Lower leg skin (tissue), 4 donors: ENCODE measurements around the gene PCSK6. TPM values are rescaled to one million over a fixed set of nuclear protein-coding genes. Genes with fewer than 3 reads are reported as not detected.

Experiments
- DNase-seq, 2 donors: peaks; one replicate each; pipeline ENCODE4 v3.0.0-alpha.2; 2019; ENCODE audit warnings: low spot score in 2 of 2
- H3K4me3 ChIP-seq: fragments of 200-600 bp; sonication (generic); 2 replicates; pipeline ENCODE4 v1.5.1; 2017; ENCODE audit warnings: mild to moderate bottlenecking, low read depth; ENCODE audit not compliant: poor library complexity, severe bottlenecking
- POLR2A ChIP-seq, 2 donors: fragments of 450-650 bp; IDR thresholded peaks; one replicate each; pipeline ENCODE4 v1.6.1; 2016 to 2017; ENCODE audit warnings: antibody characterized with exemption in 2 of 2, mild to moderate bottlenecking in 1 of 2, moderate library complexity in 1 of 2
- WGBS, 2 donors: methylation state at CpG; one replicate each; pipeline ENCODE4 v1.1.5; 2018; 5-methylcytosine and 5-hydroxymethylcytosine counted together
- intact Hi-C: fragments of 100-400 bp; cut with DNase I; formaldehyde crosslinking; loops from one replicate; pipeline ENCODE4 v1.15.0; 2023; ENCODE audit warnings: low total_unique reads
- total RNA-seq, 4 donors: library from RNA; depleted of rRNA; stranded (reverse); fragments of >200 nt; gene quantifications; one replicate each; pipeline ENCODE4 v1.1.0, GENCODE V29; 2016
- TF ChIP-seq, protein P1 (sequence below), 3 donors: fragments of 450-650 bp; IDR thresholded peaks; one replicate each; pipeline ENCODE4 v1.5.1; 2016; ENCODE audit warnings: antibody characterized with exemption in 3 of 3, mild to moderate bottlenecking in 3 of 3, moderate library complexity in 2 of 3

The PCSK6 gene
- total RNA-seq, 4 donors from 2014 or later = 20.1 to 45.4 (median 30.4) TPM

DNA sequence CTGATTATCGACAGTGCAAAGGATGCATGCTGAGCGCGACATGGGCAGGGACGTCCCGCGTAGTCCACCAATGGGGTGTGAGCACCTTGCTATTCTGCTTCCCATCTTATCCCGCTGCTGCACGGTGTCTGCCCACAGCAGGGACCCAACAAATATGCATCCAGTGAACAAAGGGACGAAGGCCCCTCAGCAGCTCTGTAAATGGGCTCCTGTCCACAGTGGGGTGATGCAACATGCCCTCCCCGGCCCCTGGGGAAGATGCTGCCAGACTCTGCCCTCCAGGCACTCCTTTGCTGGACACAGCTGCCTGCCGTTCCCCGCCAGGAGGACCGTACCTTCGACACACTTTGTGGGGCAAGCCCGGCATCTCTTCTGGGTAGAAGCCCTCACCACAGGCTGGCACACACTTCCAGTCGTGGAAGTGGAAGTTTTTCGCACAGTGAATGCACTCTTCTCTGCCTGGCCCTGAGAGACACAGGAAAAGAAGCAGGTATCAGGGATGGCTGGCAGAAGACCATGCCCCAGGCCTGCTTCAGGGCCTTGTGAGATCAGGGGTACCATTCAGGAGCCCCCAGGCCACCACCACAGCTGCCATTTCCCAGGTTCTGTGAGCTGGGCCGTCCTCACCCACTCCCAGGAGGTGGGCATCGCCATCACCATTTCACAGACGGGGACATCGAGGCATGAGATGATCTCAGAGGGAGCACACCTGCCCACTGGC is 176.3 kb downstream of the PCSK6 start:
- H3K4me3 ChIP-seq = no peak overlapping the region
- WGBS, 2 donors = 90 to 91% methylated on average over 21 of the region's 21 CpGs
- TF ChIP-seq, protein P1, sequence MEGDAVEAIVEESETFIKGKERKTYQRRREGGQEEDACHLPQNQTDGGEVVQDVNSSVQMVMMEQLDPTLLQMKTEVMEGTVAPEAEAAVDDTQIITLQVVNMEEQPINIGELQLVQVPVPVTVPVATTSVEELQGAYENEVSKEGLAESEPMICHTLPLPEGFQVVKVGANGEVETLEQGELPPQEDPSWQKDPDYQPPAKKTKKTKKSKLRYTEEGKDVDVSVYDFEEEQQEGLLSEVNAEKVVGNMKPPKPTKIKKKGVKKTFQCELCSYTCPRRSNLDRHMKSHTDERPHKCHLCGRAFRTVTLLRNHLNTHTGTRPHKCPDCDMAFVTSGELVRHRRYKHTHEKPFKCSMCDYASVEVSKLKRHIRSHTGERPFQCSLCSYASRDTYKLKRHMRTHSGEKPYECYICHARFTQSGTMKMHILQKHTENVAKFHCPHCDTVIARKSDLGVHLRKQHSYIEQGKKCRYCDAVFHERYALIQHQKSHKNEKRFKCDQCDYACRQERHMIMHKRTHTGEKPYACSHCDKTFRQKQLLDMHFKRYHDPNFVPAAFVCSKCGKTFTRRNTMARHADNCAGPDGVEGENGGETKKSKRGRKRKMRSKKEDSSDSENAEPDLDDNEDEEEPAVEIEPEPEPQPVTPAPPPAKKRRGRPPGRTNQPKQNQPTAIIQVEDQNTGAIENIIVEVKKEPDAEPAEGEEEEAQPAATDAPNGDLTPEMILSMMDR (IDR thresholded peaks at IDR 0.05) = no peak
- no peak for TF ChIP-seq POLR2A (IDR thresholded peaks at IDR 0.05)
- DNase-seq = peak in 1 of 2 donors; percentile 72
- intact Hi-C loops = no loop called here

DNA sequence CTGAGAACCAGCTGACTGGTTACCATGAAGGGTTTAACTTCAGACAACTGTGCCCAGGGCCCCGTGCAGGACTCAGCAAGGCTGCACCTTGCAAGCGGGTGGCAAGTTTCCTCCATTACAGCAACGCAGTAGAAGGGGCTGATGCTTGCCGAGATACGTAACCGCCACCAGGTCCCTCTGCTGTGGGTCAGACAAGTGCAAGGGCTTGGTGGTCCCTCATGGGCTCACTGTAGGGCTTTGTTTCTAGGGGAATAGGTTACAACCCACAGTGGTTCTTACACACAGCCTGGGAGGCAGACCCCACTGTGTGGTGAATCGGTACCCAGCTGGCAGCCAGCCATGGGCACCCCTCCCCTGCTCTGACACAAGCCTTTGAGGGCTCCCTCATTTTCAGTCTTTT is 179.0 kb downstream of the PCSK6 start:
- no peak for TF ChIP-seq POLR2A (IDR thresholded peaks at IDR 0.05)
- TF ChIP-seq, protein P1 (IDR thresholded peaks at IDR 0.05) = no peak
- 93 to 95% methylated on average over 7 of the region's 7 CpGs for WGBS, 2 donors
- intact Hi-C loops = no loop called here
- H3K4me3 ChIP-seq = no peak overlapping the region
- DNase-seq = peak in 1 of 2 donors; percentile 76

DNA sequence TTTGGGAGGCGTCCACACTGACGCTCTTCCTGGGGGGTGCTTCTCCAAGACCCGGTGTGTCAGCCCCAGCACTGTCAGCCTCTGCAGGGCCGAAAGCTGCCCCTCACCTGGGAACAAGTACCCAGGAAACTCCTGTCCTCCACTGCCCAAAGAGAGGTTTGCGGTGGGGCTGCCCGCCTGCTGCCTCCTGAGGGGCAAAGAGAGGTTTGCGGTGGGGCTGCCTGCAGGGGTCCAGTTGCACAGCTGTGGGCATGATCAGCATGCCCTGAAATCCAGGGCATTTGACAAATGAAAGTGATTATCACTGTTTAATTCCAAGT is 179.4 kb downstream of the PCSK6 start:
- DNase-seq = no peak
- TF ChIP-seq POLR2A (IDR thresholded peaks at IDR 0.05) = no peak
- TF ChIP-seq, protein P1 (IDR thresholded peaks at IDR 0.05) = no peak
- intact Hi-C loops = no loop called here
- no peak overlapping the region for H3K4me3 ChIP-seq
- 94 to 95% methylated on average over 5 to 7 of the region's 7 CpGs for WGBS, 2 donors

DNA sequence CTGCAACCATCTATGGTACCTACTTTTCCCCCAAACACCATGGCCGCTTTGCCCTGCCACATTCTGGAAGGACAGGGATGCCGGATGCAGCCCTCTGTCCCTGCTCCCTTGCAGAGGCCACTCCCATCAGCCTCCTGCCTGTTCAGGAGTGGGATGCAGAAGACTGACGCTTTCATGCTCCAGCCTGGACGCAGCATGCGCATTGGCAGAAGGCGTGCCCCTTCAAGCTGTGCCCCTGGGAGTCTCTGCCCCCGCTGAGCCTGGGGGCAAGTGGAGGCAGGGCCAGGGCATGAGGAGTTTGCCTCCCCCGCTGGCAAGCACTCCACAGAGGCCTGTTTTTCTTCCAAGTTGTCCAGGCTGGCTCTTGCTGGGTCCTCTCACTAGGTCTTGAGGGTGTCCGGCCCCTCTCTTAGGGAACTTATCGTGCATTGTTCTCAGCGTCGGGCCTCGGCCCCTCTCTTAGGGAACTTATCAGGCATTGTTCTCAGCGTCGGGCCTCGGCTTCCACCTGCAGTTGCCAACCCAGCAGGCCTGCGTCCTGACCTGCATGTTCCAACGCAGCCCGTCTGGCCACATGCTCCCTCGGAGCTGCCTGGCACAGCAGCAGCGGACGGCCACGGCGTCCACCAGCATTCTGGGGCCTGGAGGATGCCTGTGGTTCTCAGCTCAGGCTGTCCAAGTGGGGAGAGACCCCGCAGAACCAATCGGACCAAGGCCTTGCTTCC is 179.9 kb downstream of the PCSK6 start:
- DNase-seq = peak in 1 of 2 donors; percentile 74
- no peak for TF ChIP-seq POLR2A (IDR thresholded peaks at IDR 0.05)
- TF ChIP-seq, protein P1 (IDR thresholded peaks at IDR 0.05) = no peak
- WGBS, 2 donors = 81 to 86% methylated on average over 23 to 25 of the region's 26 CpGs
- H3K4me3 ChIP-seq = no peak overlapping the region
- intact Hi-C loops = no loop called here

DNA sequence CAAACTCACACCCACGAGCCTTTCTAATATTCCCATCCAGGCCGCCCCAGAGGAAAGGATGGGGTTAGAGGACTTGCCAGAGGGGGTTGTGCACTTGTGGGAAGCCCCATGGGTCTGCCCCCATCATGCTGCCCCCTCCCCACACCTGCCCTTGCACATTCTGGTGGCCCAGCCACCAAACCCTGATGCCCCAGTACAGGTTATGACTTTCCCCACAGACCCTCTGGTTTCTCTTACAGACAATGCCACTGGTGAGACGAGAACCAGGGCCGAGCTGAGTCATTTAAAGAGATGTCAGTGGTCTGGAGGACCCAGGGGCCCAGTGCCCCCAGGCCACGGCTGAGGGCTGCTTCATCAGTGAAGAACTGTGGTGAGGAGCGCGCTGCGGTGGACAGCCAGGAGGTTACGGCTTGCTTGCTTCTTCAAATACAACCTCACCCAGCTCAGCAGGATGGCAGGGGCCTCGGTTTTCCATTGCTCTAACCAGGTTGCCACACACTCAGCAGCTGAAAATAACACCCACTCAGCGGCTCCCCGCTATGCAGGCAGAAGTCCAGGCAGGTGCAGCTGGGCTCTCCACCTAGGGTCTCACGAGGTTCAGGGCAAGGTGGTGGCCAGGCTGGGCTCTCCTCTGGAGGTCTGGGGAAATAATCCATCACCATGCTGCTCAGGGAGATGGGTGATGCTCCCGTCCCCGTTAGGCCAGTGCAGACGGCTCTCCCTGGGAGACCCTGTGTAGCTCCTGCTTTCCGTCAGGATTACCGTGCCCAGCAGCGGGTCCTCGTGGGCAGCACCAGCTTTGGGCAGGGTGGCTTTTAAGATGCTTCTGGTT is 180.7 kb downstream of the PCSK6 start:
- WGBS, 2 donors = 86 to 87% methylated on average over 16 to 19 of the region's 20 CpGs
- no peak for TF ChIP-seq POLR2A (IDR thresholded peaks at IDR 0.05)
- intact Hi-C loops = no loop called here
- DNase-seq = peak in 1 of 2 donors; percentile 61
- H3K4me3 ChIP-seq = no peak overlapping the region
